Heart right ventricle (tissue), 16 donors: ENCODE results near the gene CCDC154. TPM values are rescaled to one million over a fixed set of nuclear protein-coding genes. Genes with fewer than 3 reads are reported as not detected.

Source experiments
- ATAC-seq, 8 donors: fragments of 200-7000 bp; cut with Tn5 transposase; one replicate each; pipeline ENCODE4 v1.9.1; 2020; ENCODE audit warnings: mild to moderate bottlenecking in 8 of 8, moderate library complexity in 8 of 8, moderate number of reproducible peaks in 1 of 8
- DNase-seq, 2 donors: peaks; one replicate each; pipeline ENCODE4 v3.0.0-alpha.2; 2020
- H3K27ac ChIP-seq, 10 donors: fragments of 200-600 bp; sonication (generic) in 2 of 10; one replicate each; pipeline versions ENCODE4 v1.5.0 to v1.8.0; 2020 to 2022; ENCODE audit warnings: mild to moderate bottlenecking in 3 of 10
- H3K27me3 ChIP-seq, 7 donors: fragments of 200-600 bp; one replicate each; pipeline ENCODE4 v1.8.0; 2021 to 2022; ENCODE audit warnings: mild to moderate bottlenecking in 2 of 7
- H3K36me3 ChIP-seq, 9 donors: fragments of 200-600 bp; sonication (generic) in 1 of 9; one replicate each; pipeline versions ENCODE4 v1.5.0 to v1.8.0; 2020 to 2022; ENCODE audit warnings: mild to moderate bottlenecking in 2 of 9
- H3K4me1 ChIP-seq, 9 donors: fragments of 200-600 bp; sonication (generic) in 1 of 9; one replicate each; pipeline versions ENCODE4 v1.5.0 to v1.8.0; 2020 to 2022; ENCODE audit warnings: mild to moderate bottlenecking in 4 of 9
- H3K4me3 ChIP-seq, 10 donors: fragments of 200-600 bp; sonication (generic) in 2 of 10; one replicate each; pipeline versions ENCODE4 v1.5.0 to v1.8.0; 2020 to 2022; ENCODE audit warnings: mild to moderate bottlenecking in 7 of 10, moderate library complexity in 2 of 10
- H3K9me3 ChIP-seq, 11 donors: fragments of 200-600 bp in 10 of 11; sonication (generic) in 2 of 11; one replicate each; pipeline versions ENCODE4 v1.5.0 to v1.8.0; 2013 to 2022; ENCODE audit warnings: mild to moderate bottlenecking in 2 of 11, control low read depth in 1 of 11, moderate library complexity in 1 of 11
- CTCF ChIP-seq, 9 donors: fragments of 200-600 bp; sonication (generic) in 2 of 9; IDR thresholded peaks; one replicate each; pipeline versions ENCODE4 v1.5.0 to v1.8.0; 2021 to 2022; ENCODE audit warnings: antibody characterized with exemption in 9 of 9, mild to moderate bottlenecking in 5 of 9, moderate library complexity in 1 of 9
- WGBS, 2 donors: extraction: QIAGEN DNeasy Blood & Tissue Kit; methylation state at CpG; one replicate each; pipeline ENCODE4 v1.1.7; 2013; ENCODE audit warnings: inconsistent platforms in 1 of 2; 5-methylcytosine and 5-hydroxymethylcytosine counted together
- intact Hi-C, 10 donors: fragments of 100-400 bp; cut with DNase I; formaldehyde crosslinking; loops; one replicate each; pipeline versions ENCODE4 v1.11.1 to v1.14.2; 2022
- polyA plus RNA-seq, 2 donors: library from polyadenylated mRNA; stranded (reverse); fragments of 200-250 nt; gene quantifications; one replicate each; pipeline ENCODE4 v1.2.3, GENCODE V29; 2013
- total RNA-seq, 10 donors: library from RNA; stranded (reverse); fragmentation: NEBNext Ultra II Directional in 3 of 10; extraction: Animal tissue kit (Norgen Biotek cat#: 25700) in 3 of 10; gene quantifications; one replicate each; pipeline versions ENCODE4 v1.2.1 to v1.2.4, GENCODE V29; 2021 to 2023
- donor health status: Arrhythmogenic right ventricular cardiomyopathy.
- donor health status: ischemic (EF 13 %, LVEDD 7.1; RV severe dilation, severe dysfunction).
- donor health status: healthy with polysubstance abuse.
- donor health status: DM: no; HTN: yes; CAD: no.
- donor health status: DM: no; HTN: no; CAD: no.
- donor health status: ischemic (EF 25% LVEDD 6.9; RV normal size, moderate dysfunction).
- donor health status: ischemic (EF 25% LVEDD 5.7; RV mildly dilated, moderate dysfunction).
- donor health status: healthy.
- donor health status: DM: yes; HTN: yes; CAD: no.
- donor health status: Ischemic cardiomyopathy.
- donor health status: ischemic (EF 35%, LVEDD 5.7; RV mildly dilated, moderate dysfunction).
- donor health status: nonischemic (EF 11% LVEDD 7.7; RV severe dilation, severe dysfunction).
- donor health status: DM: yes; HTN: yes; CAD: no.
- donor health status: PGD.
- donor health status: ischemic (EF 29% LVEDD 5.4; RV normal size, mild dysfunction).
- donor health status: nonischemic (EF 23%, LVEDD 6.1; RV moderate dilation, normal function).

Gene CCDC154
- total and polyA plus RNA-seq, 12 donors: 0.17 to 5.9 (median 0.75) TPM

- Histone ChIP-seq H3K9me3 (no peaks in the 10 kb centered on the region), H3K4me1 (peaks cover 0 to 26% (median 4%) of the 10 kb centered on the region in 9 donors), H3K36me3 (peaks cover 0 to 50% (median 13%) of the 10 kb centered on the region in 9 donors), H3K27me3 (no peaks in the 10 kb centered on the region), H3K4me3 (no peak overlapping the region), H3K27ac (no peak overlapping the region)
- peak in 1 of 8 donors; percentile 22 for ATAC-seq
- intact Hi-C loops: no loop called here
- 90 to 94% methylated on average over 33 of the region's 33 CpGs for WGBS, 2 donors
- peak in 1 of 2 donors; percentile 11 for DNase-seq
- TF ChIP-seq CTCF (IDR thresholded peaks at IDR 0.05): no peak
These were observed 20.7 kb upstream of the CCDC154 start for GRCh38 chr16:1464894-1465566.

GRCh38 chr16:1464196-1464893, 20.0 kb upstream of the CCDC154 start:
- intact Hi-C loops: no loop called here
- no peaks in the 10 kb centered on the region for H3K27me3 ChIP-seq
- WGBS, 2 donors: 89 to 92% methylated on average over 41 of the region's 41 CpGs
- no peak overlapping the region for H3K4me3 ChIP-seq
- no peak for TF ChIP-seq CTCF (IDR thresholded peaks at IDR 0.05)
- no peak for DNase-seq
- peaks cover 0 to 20% (median 4%) of the 10 kb centered on the region in 9 donors for H3K4me1 ChIP-seq
- peaks cover 0 to 53% (median 14%) of the 10 kb centered on the region in 9 donors for H3K36me3 ChIP-seq
- no peaks in the 10 kb centered on the region for H3K9me3 ChIP-seq
- no peak for ATAC-seq
- H3K27ac ChIP-seq: no peak overlapping the region

- ATAC-seq: no peak
- Histone ChIP-seq H3K4me1 (no peaks in the 10 kb centered on the region), H3K27ac (no peak overlapping the region), H3K27me3 (no peaks in the 10 kb centered on the region), H3K36me3 (peaks cover 0 to 81% (median 29%) of the 10 kb centered on the region in 9 donors), H3K4me3 (no peak overlapping the region), H3K9me3 (no peaks in the 10 kb centered on the region)
- DNase-seq: no peak
- intact Hi-C loops: no loop called here
- TF ChIP-seq CTCF (IDR thresholded peaks at IDR 0.05): no peak
- WGBS, 2 donors: 80 to 84% methylated on average over 24 of the region's 24 CpGs
These were observed 16.8 kb upstream of the CCDC154 start for GRCh38 chr16:1461146-1461545.

GRCh38 chr16:1460602-1461138, 16.3 kb upstream of the CCDC154 start:
- TF ChIP-seq CTCF (IDR thresholded peaks at IDR 0.05): no peak
- 91 to 93% methylated on average over 30 of the region's 30 CpGs for WGBS, 2 donors
- no peak for ATAC-seq
- DNase-seq: peak in 1 of 2 donors; percentile 9
- H3K4me3 ChIP-seq: no peak overlapping the region
- H3K9me3 ChIP-seq: no peaks in the 10 kb centered on the region
- H3K36me3 ChIP-seq: peaks cover 0 to 81% (median 33%) of the 10 kb centered on the region in 9 donors
- intact Hi-C loops: no loop called here
- no peaks in the 10 kb centered on the region for H3K27me3 ChIP-seq
- no peak overlapping the region for H3K27ac ChIP-seq
- H3K4me1 ChIP-seq: no peaks in the 10 kb centered on the region
